ENCODE results near the gene GPRC5C. TPM values are rescaled to one million over a fixed set of nuclear protein-coding genes. Genes with fewer than 3 reads are reported as not detected.

Gene GPRC5C
- total and polyA plus RNA-seq, 2 of the 13 experiments (the other 11 are each of a cell fraction or from before 2014, with no cell fraction given) = 85.6 to 300 TPM

DNA sequence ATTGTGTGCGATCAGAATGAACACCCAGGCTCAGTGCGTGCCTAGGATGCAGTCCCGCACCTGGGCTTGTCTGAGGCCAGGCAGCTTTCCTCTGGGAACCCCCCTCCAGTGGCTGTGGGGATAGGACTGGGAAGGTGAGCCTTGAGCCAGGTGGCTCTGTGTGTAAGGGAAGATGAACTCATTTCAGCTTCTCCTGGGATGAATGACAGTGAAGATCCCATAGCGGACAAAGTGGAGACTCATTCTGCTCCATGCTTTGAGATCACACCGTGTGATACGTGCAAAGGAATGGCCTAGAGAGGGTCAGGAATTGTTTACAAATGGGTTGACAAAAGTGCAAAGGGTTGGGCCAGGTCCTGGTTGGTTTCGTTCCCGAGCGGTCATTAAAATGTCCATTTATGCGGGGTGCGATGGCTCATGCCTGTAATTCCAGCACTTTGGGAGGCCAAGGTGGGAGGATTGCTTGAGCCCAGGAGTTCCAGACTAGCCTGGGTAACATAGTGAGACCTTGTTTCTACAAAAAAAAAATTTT lies 15.8 kb downstream of the GPRC5C start (continued):
- TF ChIP-seq, protein P1, sequence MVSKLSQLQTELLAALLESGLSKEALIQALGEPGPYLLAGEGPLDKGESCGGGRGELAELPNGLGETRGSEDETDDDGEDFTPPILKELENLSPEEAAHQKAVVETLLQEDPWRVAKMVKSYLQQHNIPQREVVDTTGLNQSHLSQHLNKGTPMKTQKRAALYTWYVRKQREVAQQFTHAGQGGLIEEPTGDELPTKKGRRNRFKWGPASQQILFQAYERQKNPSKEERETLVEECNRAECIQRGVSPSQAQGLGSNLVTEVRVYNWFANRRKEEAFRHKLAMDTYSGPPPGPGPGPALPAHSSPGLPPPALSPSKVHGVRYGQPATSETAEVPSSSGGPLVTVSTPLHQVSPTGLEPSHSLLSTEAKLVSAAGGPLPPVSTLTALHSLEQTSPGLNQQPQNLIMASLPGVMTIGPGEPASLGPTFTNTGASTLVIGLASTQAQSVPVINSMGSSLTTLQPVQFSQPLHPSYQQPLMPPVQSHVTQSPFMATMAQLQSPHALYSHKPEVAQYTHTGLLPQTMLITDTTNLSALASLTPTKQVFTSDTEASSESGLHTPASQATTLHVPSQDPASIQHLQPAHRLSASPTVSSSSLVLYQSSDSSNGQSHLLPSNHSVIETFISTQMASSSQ (IDR thresholded peaks at IDR 0.05; ENCODE audit: low read depth) = no peak
- TF ChIP-seq, protein P1 (CRISPR knock-in tag; IDR thresholded peaks at IDR 0.05; ENCODE audit: borderline replicate concordance) = no peak
- no peak for TF ChIP-seq ZNF616 (CRISPR knock-in tag; IDR thresholded peaks at IDR 0.05; ENCODE audit: low read depth)

DNA sequence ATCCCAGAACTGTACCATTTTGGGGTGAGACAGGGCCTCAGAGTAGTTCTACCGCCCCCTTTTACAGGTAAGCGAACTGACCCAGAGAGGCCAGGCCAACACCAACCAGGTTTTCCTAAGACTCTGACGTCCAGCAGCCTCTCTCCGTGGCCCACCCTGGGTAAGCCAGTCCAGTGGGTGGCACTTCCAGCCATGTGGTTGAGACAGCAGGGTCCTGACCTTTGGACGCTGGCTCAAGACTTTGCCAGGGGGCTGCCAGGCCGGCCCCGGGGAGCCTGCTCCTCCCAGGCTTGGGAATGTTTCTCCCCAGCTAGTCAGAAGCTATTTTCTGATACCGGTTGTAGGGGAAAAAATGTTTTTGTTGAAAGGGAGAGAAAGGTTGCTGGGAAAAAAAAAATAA lies 16.9 kb downstream of the GPRC5C start:
- H2AFZ ChIP-seq (ENCODE audit: low read length) = no peak overlapping the region
- no peak overlapping the region for H3K27ac ChIP-seq (ENCODE audit: extremely low read length, insufficient read depth, low read length)
- H3K36me3 ChIP-seq (replicated peaks in 1 of 2; ENCODE audit: control insufficient read depth in 1 of 2, insufficient read depth in 2 of 2, low read length in 2 of 2) = peaks cover 22 to 41% of the 10 kb centered on the region in 2 experiments
- ChIA-PET POLR2A (interaction anchor here (2.6 kb wide), 1 partner anchor 18 kb away, joined by 13 read pairs; no protein-coding TSS in a partner anchor), CTCF (ENCODE audit: low intra/inter-chr PET ratio, low total read pairs) (no interaction called here)
- intact Hi-C loops (cut with micrococcal nuclease; ENCODE audit: unreplicated experiment) (no loop called here), in situ Hi-C loops (cut with HindIII; ENCODE audit: extremely low pct_ligation_motif_present, low pct_unique_long_range_greater_than_20kb) (loop anchor here (25.0 kb wide), 2 partner anchors 661 to 1161 kb away; no protein-coding TSS in a partner anchor)
- FAIRE-seq = no peak
- peaks cover 2% of the 10 kb centered on the region for H3K79me2 ChIP-seq (ENCODE audit: insufficient read depth, low read length)
- BruUV-seq (replicated peaks) = no TSS peak
- DNase-seq (ENCODE audit: low spot score) = no peak
- no peak overlapping the region for H3K4me3 ChIP-seq (replicated peaks in 1 of 3; ENCODE audit: insufficient read depth in 1 of 3, low read depth in 2 of 3, low read length in 3 of 3)
- no peaks in the 10 kb centered on the region for H3K27me3 ChIP-seq (ENCODE audit: control insufficient read depth in 1 of 2, insufficient read depth in 2 of 2, low read length in 2 of 2)
- H3K9me3 ChIP-seq (ENCODE audit: low read length) = no peaks in the 10 kb centered on the region
- H3K4me2 ChIP-seq (ENCODE audit: low read depth, low read length) = no peak overlapping the region
- no peaks in the 10 kb centered on the region; the same call in 1 of the 2 replicates for H4K20me1 ChIP-seq (ENCODE audit: insufficient read depth, low read length)
- no peak overlapping the region for H3K9ac ChIP-seq (ENCODE audit: insufficient read depth, low read depth, low read length)
- H3K4me1 ChIP-seq (ENCODE audit: insufficient read depth, low read length) = peaks cover 32% of the 10 kb centered on the region
- ATAC-seq = no peak
- WGBS (ENCODE audit: low lambda C conversion rate) = 87% methylated on average over 8 of the region's 8 CpGs
- TF ChIP-seq, protein P2, sequence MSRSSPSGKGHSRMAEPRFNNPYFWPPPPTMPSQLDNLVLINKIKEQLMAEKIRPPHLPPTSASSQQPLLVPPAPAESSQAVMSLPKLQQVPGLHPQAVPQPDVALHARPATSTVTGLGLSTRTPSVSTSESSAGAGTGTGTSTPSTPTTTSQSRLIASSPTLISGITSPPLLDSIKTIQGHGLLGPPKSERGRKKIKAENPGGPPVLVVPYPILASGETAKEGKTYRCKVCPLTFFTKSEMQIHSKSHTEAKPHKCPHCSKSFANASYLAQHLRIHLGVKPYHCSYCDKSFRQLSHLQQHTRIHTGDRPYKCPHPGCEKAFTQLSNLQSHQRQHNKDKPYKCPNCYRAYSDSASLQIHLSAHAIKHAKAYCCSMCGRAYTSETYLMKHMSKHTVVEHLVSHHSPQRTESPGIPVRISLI (CRISPR knock-in tag; IDR thresholded peaks at IDR 0.05; ENCODE audit: borderline replicate concordance) = no peak
- TF ChIP-seq MEIS2 (CRISPR knock-in tag; IDR thresholded peaks at IDR 0.05) (no peak), EP300 (IDR thresholded peaks at IDR 0.05; ENCODE audit: low read depth in 2 of 2, low read length in 2 of 2) (no peak), EP300 (CRISPR knock-in tag; IDR thresholded peaks at IDR 0.05; ENCODE audit: borderline replicate concordance) (no peak), ZKSCAN5 (CRISPR knock-in tag; IDR thresholded peaks at IDR 0.05) (no peak), SIN3B (IDR thresholded peaks at IDR 0.05; ENCODE audit: low read length) (no peak), MYC (CRISPR knock-in tag; IDR thresholded peaks at IDR 0.05; ENCODE audit: borderline replicate concordance) (no peak), TSC22D2 (CRISPR knock-in tag; IDR thresholded peaks at IDR 0.05; ENCODE audit: borderline replicate concordance) (no peak), ZNF136 (CRISPR knock-in tag; IDR thresholded peaks at IDR 0.05; ENCODE audit: low read depth) (no peak), POLR2G (IDR thresholded peaks at IDR 0.05; ENCODE audit: low read depth, low read length) (no peak)
- TF ChIP-seq, protein P3, sequence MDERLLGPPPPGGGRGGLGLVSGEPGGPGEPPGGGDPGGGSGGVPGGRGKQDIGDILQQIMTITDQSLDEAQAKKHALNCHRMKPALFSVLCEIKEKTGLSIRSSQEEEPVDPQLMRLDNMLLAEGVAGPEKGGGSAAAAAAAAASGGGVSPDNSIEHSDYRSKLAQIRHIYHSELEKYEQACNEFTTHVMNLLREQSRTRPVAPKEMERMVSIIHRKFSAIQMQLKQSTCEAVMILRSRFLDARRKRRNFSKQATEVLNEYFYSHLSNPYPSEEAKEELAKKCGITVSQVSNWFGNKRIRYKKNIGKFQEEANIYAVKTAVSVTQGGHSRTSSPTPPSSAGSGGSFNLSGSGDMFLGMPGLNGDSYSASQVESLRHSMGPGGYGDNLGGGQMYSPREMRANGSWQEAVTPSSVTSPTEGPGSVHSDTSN (CRISPR knock-in tag; IDR thresholded peaks at IDR 0.05) = no peak
- TF ChIP-seq, protein P4, sequence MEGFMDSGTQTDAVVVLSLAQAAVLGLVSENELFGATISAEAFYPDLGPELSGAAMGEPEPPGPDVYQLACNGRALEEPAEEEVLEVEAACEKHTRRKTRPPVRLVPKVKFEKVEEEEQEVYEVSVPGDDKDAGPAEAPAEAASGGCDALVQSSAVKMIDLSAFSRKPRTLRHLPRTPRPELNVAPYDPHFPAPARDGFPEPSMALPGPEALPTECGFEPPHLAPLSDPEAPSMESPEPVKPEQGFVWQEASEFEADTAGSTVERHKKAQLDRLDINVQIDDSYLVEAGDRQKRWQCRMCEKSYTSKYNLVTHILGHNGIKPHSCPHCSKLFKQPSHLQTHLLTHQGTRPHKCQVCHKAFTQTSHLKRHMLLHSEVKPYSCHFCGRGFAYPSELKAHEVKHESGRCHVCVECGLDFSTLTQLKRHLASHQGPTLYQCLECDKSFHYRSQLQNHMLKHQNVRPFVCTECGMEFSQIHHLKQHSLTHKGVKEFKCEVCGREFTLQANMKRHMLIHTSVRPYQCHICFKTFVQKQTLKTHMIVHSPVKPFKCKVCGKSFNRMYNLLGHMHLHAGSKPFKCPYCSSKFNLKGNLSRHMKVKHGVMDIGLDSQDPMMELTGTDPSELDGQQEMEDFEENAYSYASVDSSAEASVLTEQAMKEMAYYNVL (CRISPR knock-in tag; IDR thresholded peaks at IDR 0.05; ENCODE audit: borderline replicate concordance) = no peak

Data from HepG2 (cell line).